Ishikawa (cell line): ENCODE results near the gene SNRPB.

ENCODE experiments used
- CEBPB ChIP-seq: IDR thresholded peaks from 2 replicates; pipeline ENCODE4 v1.6.1; 2012
- EP300 ChIP-seq: IDR thresholded peaks from 2 replicates; pipeline ENCODE4 v1.6.1; 2012; ENCODE audit warnings: borderline replicate concordance
- MAX ChIP-seq: IDR thresholded peaks from 2 replicates; pipeline ENCODE4 v1.6.1; 2012
- RAD21 ChIP-seq: IDR thresholded peaks from 2 replicates; pipeline ENCODE4 v1.6.1; 2012; ENCODE audit warnings: low read depth
- REST ChIP-seq: IDR thresholded peaks from 2 replicates; pipeline ENCODE4 v1.6.1; 2012; ENCODE audit warnings: low read depth, mild to moderate bottlenecking
- TAF1 ChIP-seq: IDR thresholded peaks from 2 replicates; pipeline ENCODE4 v1.6.1; 2012; ENCODE audit warnings: low read depth, mild to moderate bottlenecking
- USF1 ChIP-seq: IDR thresholded peaks from 2 replicates; pipeline ENCODE4 v1.6.1; 2012
- YY1 ChIP-seq: IDR thresholded peaks from 2 replicates; pipeline ENCODE4 v1.6.1; 2012; ENCODE audit warnings: low read depth
- ZBTB7A ChIP-seq: IDR thresholded peaks from 2 replicates; pipeline ENCODE4 v1.6.1; 2012; ENCODE audit warnings: low read depth

GRCh38 chr20:2485661-2486060 lies 15.1 kb upstream of the SNRPB start:
- no peak for TF ChIP-seq EP300
- TF ChIP-seq RAD21 = no peak
- no peak for TF ChIP-seq CEBPB
- no peak for TF ChIP-seq YY1
- TF ChIP-seq MAX = no peak
- TF ChIP-seq TAF1 = no peak
- no peak for TF ChIP-seq ZBTB7A
- TF ChIP-seq USF1 = no peak
- TF ChIP-seq REST = no peak
